ENCODE measurements around the gene CASD1.

The CASD1 gene

GRCh38 chr7:94513565-94513860 is 3.9 kb downstream of the CASD1 start:
- no peak for DNase-seq

- DNase-seq: no peak
These were observed 4.7 kb downstream of the CASD1 start for GRCh38 chr7:94514140-94514889.

- DNase-seq: no peak
These were observed 5.3 kb downstream of the CASD1 start for GRCh38 chr7:94514917-94515316.

- no peak for DNase-seq
These were observed 16.3 kb downstream of the CASD1 start for GRCh38 chr7:94525923-94526322.

- no peak for DNase-seq
These were observed 19.9 kb downstream of the CASD1 start for GRCh38 chr7:94529516-94529915.

- DNase-seq: no peak
These were observed 20.5 kb downstream of the CASD1 start for GRCh38 chr7:94530109-94530508.

GRCh38 chr7:94532676-94533075 is 23.1 kb downstream of the CASD1 start:
- DNase-seq: no peak

- no peak for DNase-seq
These were observed 30.8 kb downstream of the CASD1 start for GRCh38 chr7:94540428-94540827.

GRCh38 chr7:94547126-94547525 is 37.5 kb downstream of the CASD1 start:
- DNase-seq: no peak

GRCh38 chr7:94556028-94556427 is 46.4 kb downstream of the CASD1 start:
- DNase-seq: no peak

- no peak for DNase-seq
These were observed 47.6 kb downstream of the CASD1 start for GRCh38 chr7:94557215-94557614.

- no peak for DNase-seq
These were observed 50.4 kb downstream of the CASD1 start for GRCh38 chr7:94559972-94560371.

GRCh38 chr7:94561841-94562514 is 52.4 kb downstream of the CASD1 start:
- no peak for DNase-seq

- no peak for DNase-seq
These were observed 52.9 kb downstream of the CASD1 start for GRCh38 chr7:94562525-94562924.

- DNase-seq: no peak
These were observed 55.8 kb downstream of the CASD1 start for GRCh38 chr7:94565247-94565894.

GRCh38 chr7:94567396-94567795 is 57.8 kb downstream of the CASD1 start:
- DNase-seq: no peak

- DNase-seq: no peak
These were observed 62.2 kb downstream of the CASD1 start for GRCh38 chr7:94571816-94572215.

- DNase-seq: no peak
These were observed 66.0 kb downstream of the CASD1 start for GRCh38 chr7:94575646-94576045.

- no peak for DNase-seq
These were observed 66.7 kb downstream of the CASD1 start for GRCh38 chr7:94576316-94576715.

- no peak for DNase-seq
These were observed 67.7 kb downstream of the CASD1 start for GRCh38 chr7:94577357-94577756.

GRCh38 chr7:94578614-94579013 is 69.0 kb downstream of the CASD1 start:
- DNase-seq: no peak

GRCh38 chr7:94579470-94579869 is 69.9 kb downstream of the CASD1 start:
- no peak for DNase-seq

- no peak for DNase-seq
These were observed 71.0 kb downstream of the CASD1 start for GRCh38 chr7:94580601-94581000.

- peak; percentile 18 for DNase-seq
These were observed 74.5 kb downstream of the CASD1 start for GRCh38 chr7:94584113-94584512.

Data from NCI-H345 (cell line).